Fibroblast of lung (primary cell): ENCODE data around the gene GAGE10.

Experiments used
- CTCF ChIP-seq, 2 donors: IDR thresholded peaks in 1 of 2; conservative IDR thresholded peaks in 1 of 2; 1 replicate in 1 of 2; 2 replicates in 1 of 2; pipeline ENCODE4 v1.5.1; 2011 to 2012; ENCODE audit warnings: low read length in 2 of 2, control low read depth in 1 of 2, inconsistent platforms in 1 of 2, low read depth in 1 of 2, mild to moderate bottlenecking in 1 of 2
- EZH2 ChIP-seq: IDR thresholded peaks from 2 replicates; pipeline ENCODE4 v1.5.1; 2012; ENCODE audit warnings: low read length, control low read depth, mild to moderate bottlenecking; ENCODE audit errors: missing control alignments

- no peak for TF ChIP-seq CTCF (conservative IDR thresholded peaks at IDR 0.05 in 1 of 2, IDR thresholded peaks at IDR 0.05 in 1 of 2; ENCODE audit: low read depth in 1 of 2, low read length in 2 of 2)
- TF ChIP-seq EZH2: no peak
These were observed 15.8 kb upstream of the GAGE10 start for GRCh38 chrX:49287665-49288064.
